Astrocyte (in vitro differentiated cells and primary cell): ENCODE measurements around the gene NFKBIL1.

Experiments
- EZH2 ChIP-seq: IDR thresholded peaks from 2 replicates; pipeline ENCODE4 v1.6.1; 2012; ENCODE audit warnings: mild to moderate bottlenecking, low read length, inconsistent platforms; ENCODE audit not compliant: insufficient read depth
- TF ChIP-seq, protein P1 (sequence below): IDR thresholded peaks from 2 replicates; pipeline ENCODE4 v1.5.1; 2011; ENCODE audit warnings: low read depth, mild to moderate bottlenecking, inconsistent platforms, low read length, moderate library complexity; ENCODE audit not compliant: insufficient read depth

DNA sequence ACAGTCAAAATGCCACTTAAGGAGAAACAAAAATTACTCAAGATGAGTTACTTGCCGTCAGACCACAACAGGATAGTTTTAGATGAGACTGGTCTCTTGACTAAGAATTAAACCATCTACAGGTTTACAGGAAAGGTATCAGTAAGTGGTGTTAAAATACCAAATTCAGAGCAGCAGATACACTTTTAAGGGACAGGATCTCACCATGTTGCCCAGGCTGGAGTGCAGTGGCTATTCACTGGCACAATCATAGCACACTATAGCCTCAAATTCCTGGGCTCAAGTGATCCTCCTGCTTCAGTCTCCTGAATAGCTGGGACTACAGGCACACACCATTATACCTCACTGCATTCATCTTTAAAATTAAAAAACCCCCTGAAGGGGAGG, 14.0 kb upstream of the NFKBIL1 start:
- TF ChIP-seq, protein P1, sequence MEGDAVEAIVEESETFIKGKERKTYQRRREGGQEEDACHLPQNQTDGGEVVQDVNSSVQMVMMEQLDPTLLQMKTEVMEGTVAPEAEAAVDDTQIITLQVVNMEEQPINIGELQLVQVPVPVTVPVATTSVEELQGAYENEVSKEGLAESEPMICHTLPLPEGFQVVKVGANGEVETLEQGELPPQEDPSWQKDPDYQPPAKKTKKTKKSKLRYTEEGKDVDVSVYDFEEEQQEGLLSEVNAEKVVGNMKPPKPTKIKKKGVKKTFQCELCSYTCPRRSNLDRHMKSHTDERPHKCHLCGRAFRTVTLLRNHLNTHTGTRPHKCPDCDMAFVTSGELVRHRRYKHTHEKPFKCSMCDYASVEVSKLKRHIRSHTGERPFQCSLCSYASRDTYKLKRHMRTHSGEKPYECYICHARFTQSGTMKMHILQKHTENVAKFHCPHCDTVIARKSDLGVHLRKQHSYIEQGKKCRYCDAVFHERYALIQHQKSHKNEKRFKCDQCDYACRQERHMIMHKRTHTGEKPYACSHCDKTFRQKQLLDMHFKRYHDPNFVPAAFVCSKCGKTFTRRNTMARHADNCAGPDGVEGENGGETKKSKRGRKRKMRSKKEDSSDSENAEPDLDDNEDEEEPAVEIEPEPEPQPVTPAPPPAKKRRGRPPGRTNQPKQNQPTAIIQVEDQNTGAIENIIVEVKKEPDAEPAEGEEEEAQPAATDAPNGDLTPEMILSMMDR: no peak
- no peak for TF ChIP-seq EZH2
